IMR-90 (cell line): Measurements from ENCODE around the gene MGRN1.

Source experiments
- CTCF ChIP-seq: conservative IDR thresholded peaks from 2 replicates; pipeline ENCODE4 v1.5.1; 2012; ENCODE audit warnings: mild to moderate bottlenecking, low read depth, low read length, improper control_type of control experiment
- MAFK ChIP-seq: IDR thresholded peaks from 2 replicates; pipeline ENCODE4 v1.6.1; 2012; ENCODE audit warnings: low read depth, low read length, improper control_type of control experiment
- NFE2L2 ChIP-seq: fragments of 150-350 bp; IDR thresholded peaks from 2 replicates; pipeline ENCODE4 v1.6.1; 2016; ENCODE audit warnings: low read depth, mild to moderate bottlenecking, low read length
- POLR2A ChIP-seq: IDR thresholded peaks from 2 replicates; pipeline ENCODE4 v1.6.1; 2012; ENCODE audit warnings: mild to moderate bottlenecking, low read depth, low read length
- RAD21 ChIP-seq: IDR thresholded peaks from 2 replicates; pipeline ENCODE4 v1.6.1; 2012; ENCODE audit warnings: low read length, improper control_type of control experiment
- RCOR1 ChIP-seq: IDR thresholded peaks from 2 replicates; pipeline ENCODE4 v1.6.1; 2012; ENCODE audit warnings: mild to moderate bottlenecking, low read length, improper control_type of control experiment; ENCODE audit not compliant: insufficient replicate concordance
- RFX5 ChIP-seq: IDR thresholded peaks from 2 replicates; pipeline ENCODE4 v1.8.0; 2012; ENCODE audit warnings: low read depth, mild to moderate bottlenecking, low read length, moderate library complexity

- TF ChIP-seq NFE2L2 (no peak), CTCF (no peak), POLR2A (no peak), RCOR1 (no peak), RAD21 (no peak), RFX5 (no peak), MAFK (no peak)
Measured at GRCh38 chr16:4675864-4676786, 51.5 kb downstream of the MGRN1 start.
